IMR-90 (cell line): Measurements from ENCODE around the gene ATXN1. TPM values are rescaled to one million over a fixed set of nuclear protein-coding genes. Genes with fewer than 3 reads are reported as not detected.
"Not testable (repeated sequence)": the region's sequence is repeated elsewhere in the genome, so short reads cannot be mapped to it uniquely, and the experiment has no call there.

Experiments
- ATAC-seq: fragments of 200-7000 bp; cut with Tn5 transposase; 2 replicates; pipeline ENCODE4 v1.9.1; 2020; ENCODE audit warnings: low read depth, mild to moderate bottlenecking, moderate library complexity
- BruUV-seq: library from RNA; stranded (reverse); fragments of 400-500 nt; replicated peaks from 2 replicates; lab custom pipeline; 2021; lab: Mats Ljungman, UMichigan
- CTCF ChIA-PET: fragments of 300-600 bp; formaldehyde crosslinking; extraction: SDS; loops from one replicate; lab custom pipeline; 2021; ENCODE audit warnings: antibody characterized with exemption; lab: Yijun Ruan, JAX
- POLR2A ChIA-PET: fragments of 300-600 bp; sonication (Branson Sonifier 250); formaldehyde crosslinking; loops from one replicate; lab custom pipeline; 2022; ENCODE audit warnings: antibody characterized with exemption; ENCODE audit not compliant: unreplicated experiment; lab: Charles Lee
- DNase-seq: peaks from one replicate; pipeline ENCODE4 v3.0.0; 2013
- H2AFZ ChIP-seq: replicated peaks from 2 replicates; pipeline ENCODE3; 2013; ENCODE audit warnings: low read length, mild to moderate bottlenecking; ENCODE audit not compliant: poor library complexity
- H2AK5ac ChIP-seq: 2 replicates; pipeline ENCODE4 v1.6.1; 2013; ENCODE audit warnings: low read depth, low read length, inconsistent platforms
- H2AK9ac ChIP-seq: replicated peaks from 2 replicates; pipeline ENCODE3; 2013; ENCODE audit warnings: mild to moderate bottlenecking, low read depth, low read length, moderate library complexity; ENCODE audit not compliant: poor library complexity
- H2BK120ac ChIP-seq: 2 replicates; pipeline ENCODE4 v1.6.1; 2013; ENCODE audit warnings: low read depth, low read length, inconsistent platforms
- H2BK15ac ChIP-seq: 3 replicates; pipeline ENCODE4 v1.6.1; 2013; ENCODE audit warnings: low read depth, low read length, inconsistent platforms
- H2BK20ac ChIP-seq: 2 replicates; pipeline ENCODE4 v1.6.1; 2013; ENCODE audit warnings: low read depth, mild to moderate bottlenecking, inconsistent platforms, low read length, moderate library complexity
- H2BK5ac ChIP-seq: 2 replicates; pipeline ENCODE4 v1.6.1; 2013; ENCODE audit warnings: mild to moderate bottlenecking, low read depth, low read length, inconsistent platforms; ENCODE audit not compliant: poor library complexity, severe bottlenecking
- H3K14ac ChIP-seq: replicated peaks from 2 replicates; pipeline ENCODE4 v1.6.1; 2013; ENCODE audit warnings: low read depth, low read length, inconsistent platforms
- H3K18ac ChIP-seq: 2 replicates; pipeline ENCODE4 v1.6.1; 2013; ENCODE audit warnings: low read depth, low read length, control low read depth
- H3K23ac ChIP-seq: 2 replicates; pipeline ENCODE4 v1.6.1; 2013; ENCODE audit warnings: low read depth, low read length, inconsistent platforms
- H3K27ac ChIP-seq: 2 replicates; pipeline ENCODE4 v1.5.1; 2013; ENCODE audit warnings: mild to moderate bottlenecking, control low read depth, low read length; ENCODE audit not compliant: insufficient read depth
- H3K27me3 ChIP-seq: 2 replicates; pipeline ENCODE4 v1.6.1; 2013; ENCODE audit warnings: low read length; ENCODE audit not compliant: control insufficient read depth, insufficient read depth
- H3K36me3 ChIP-seq: 2 replicates; pipeline ENCODE4 v1.6.1; 2013; ENCODE audit warnings: low read length, mixed read lengths; ENCODE audit not compliant: control insufficient read depth, insufficient read depth
- H3K4ac ChIP-seq: 2 replicates; pipeline ENCODE4 v1.6.1; 2013; ENCODE audit warnings: low read depth, low read length, inconsistent platforms
- H3K4me1 ChIP-seq: 2 replicates; pipeline ENCODE4 v1.6.1; 2013; ENCODE audit warnings: low read length, mixed read lengths; ENCODE audit not compliant: control insufficient read depth, insufficient read depth
- H3K4me2 ChIP-seq: 2 replicates; pipeline ENCODE4 v1.6.1; 2013; ENCODE audit warnings: low read depth, mild to moderate bottlenecking, control low read depth, low read length, moderate library complexity
- H3K4me3 ChIP-seq: 2 replicates; pipeline ENCODE4 v1.5.1; 2013; ENCODE audit warnings: low read depth, mild to moderate bottlenecking, control low read depth, low read length, moderate library complexity; ENCODE audit not compliant: insufficient read depth
- H3K56ac ChIP-seq: 2 replicates; pipeline ENCODE4 v1.6.1; 2013; ENCODE audit warnings: low read length, inconsistent platforms; ENCODE audit not compliant: insufficient read depth; ENCODE audit errors: extremely low read depth
- H3K79me1 ChIP-seq, 2 experiments: 2 replicates each; pipeline ENCODE4 v1.6.1; 2013; ENCODE audit warnings: low read length in 2 of 2, inconsistent platforms in 1 of 2, low read depth in 1 of 2
- H3K9ac ChIP-seq: 2 replicates; pipeline ENCODE4 v1.6.1; 2013; ENCODE audit warnings: low read depth, low read length, control low read depth
- H3K9me1 ChIP-seq: 2 replicates; pipeline ENCODE4 v1.6.1; 2013; ENCODE audit warnings: low read length, inconsistent platforms; ENCODE audit not compliant: insufficient read depth
- H3K9me3 ChIP-seq: 2 replicates; pipeline ENCODE4 v1.6.1; 2013; ENCODE audit warnings: low read length; ENCODE audit not compliant: control insufficient read depth, insufficient read depth
- H4K20me1 ChIP-seq: 2 replicates; pipeline ENCODE4 v1.6.1; 2013; ENCODE audit warnings: low read length, inconsistent platforms; ENCODE audit not compliant: insufficient read depth
- H4K5ac ChIP-seq: 2 replicates; pipeline ENCODE4 v1.6.1; 2013; ENCODE audit warnings: mild to moderate bottlenecking, low read depth, low read length, control low read depth
- H4K8ac ChIP-seq, 2 experiments: 2 replicates each; pipeline ENCODE4 v1.6.1; 2013; ENCODE audit warnings: low read depth in 2 of 2, low read length in 2 of 2, control low read depth in 1 of 2, inconsistent platforms in 1 of 2
- H4K91ac ChIP-seq: 2 replicates; pipeline ENCODE4 v1.6.1; 2013; ENCODE audit warnings: low read depth, low read length, inconsistent platforms; ENCODE audit not compliant: insufficient read depth
- FOS ChIP-seq: fragments of 150-350 bp; IDR thresholded peaks from 2 replicates; pipeline ENCODE4 v1.6.1; 2016; ENCODE audit warnings: low read depth, low read length
- WGBS, 2 experiments: methylation state at CpG; one replicate each; pipeline versions ENCODE4 v1.1.5 to v1.1.7; 2013; ENCODE audit warnings: missing lambda C conversion rate in 2 of 2; ENCODE audit not compliant: insufficient read length in 1 of 2; ENCODE audit errors: extremely low coverage in 2 of 2; 5-methylcytosine and 5-hydroxymethylcytosine counted together
- dilution Hi-C: fragments of 300-500 bp; cut with HindIII; formaldehyde crosslinking; loops from one replicate; pipeline ENCODE4 v1.14.3; 2018; ENCODE audit warnings: low sequenced_read_pairs; ENCODE audit not compliant: unreplicated experiment
- in situ Hi-C: fragments of 300-500 bp; cut with MboI; formaldehyde crosslinking; loops from 3 replicates; pipeline ENCODE4 v1.14.3; 2019; ENCODE audit warnings: low sequenced_read_pairs, inconsistent platforms, mixed read lengths
- intact Hi-C: fragments of 100-400 bp; cut with micrococcal nuclease; formaldehyde crosslinking; loops from 2 replicates; pipeline ENCODE4 v1.10.0; 2022
- polyA plus RNA-seq, 3 experiments: library from polyadenylated mRNA; depleted of rRNA; stranded (reverse); fragments of >200 nt; gene quantifications; 2 replicates each; pipeline ENCODE4 v1.2.3, GENCODE V29; 2012; ENCODE audit warnings: low replicate concordance in 1 of 3
- total RNA-seq: library from RNA; depleted of rRNA; stranded (reverse); fragments of >200 nt; gene quantifications from 2 replicates; pipeline ENCODE4 v1.2.3, GENCODE V29; 2012

ATXN1 gene
- total and polyA plus RNA-seq, 2 of the 4 experiments (the other 2 are of a cell fraction), result 7.3 to 11.1 TPM

- POLR2A ChIA-PET, result no interaction called here
- TF ChIP-seq FOS, result no peak
- H3K4ac ChIP-seq, result no peak overlapping the region
- no peaks in the 10 kb centered on the region for H3K27me3 ChIP-seq
- no peak overlapping the region for H4K5ac ChIP-seq
- H2BK15ac ChIP-seq, result no peak overlapping the region
- no peak overlapping the region for H2BK20ac ChIP-seq
- no peaks in the 10 kb centered on the region; the same call in 1 of the 2 replicates for H4K20me1 ChIP-seq
- H4K8ac ChIP-seq, result no peak overlapping the region
- in situ Hi-C loops, result no loop called here
- no peak overlapping the region for H3K56ac ChIP-seq
- no peak overlapping the region for H2BK120ac ChIP-seq
- H3K9ac ChIP-seq, result no peak overlapping the region
- WGBS, 2 experiments, result 65% methylated on average over 4 of the region's 14 CpGs; no CpG with 5 or more reads in 1 of the 2 experiments
- dilution Hi-C loops, result no loop called here
- ATAC-seq (no peak), DNase-seq (no peak)
- no peak overlapping the region for H3K27ac ChIP-seq
- no TSS peak for BruUV-seq
- CTCF ChIA-PET, result interaction anchor here (0.6 kb wide), 1 partner anchor 286 kb away, joined by 3 read pairs; no protein-coding TSS in a partner anchor
- H3K4me2 ChIP-seq, result no peak overlapping the region
- H2AK9ac ChIP-seq, result no peak overlapping the region
- peaks cover 4% of the 10 kb centered on the region; the same call in 1 of the 2 replicates for H3K9me1 ChIP-seq
- no peak overlapping the region for H3K18ac ChIP-seq
- no peak overlapping the region for H3K23ac ChIP-seq
- no peak overlapping the region for H4K91ac ChIP-seq
- peaks cover 5% of the 10 kb centered on the region for H3K36me3 ChIP-seq
- intact Hi-C loops, result no loop called here
- H2AFZ ChIP-seq, result no peak overlapping the region
- no peak overlapping the region for H2BK5ac ChIP-seq
- H3K9me3 ChIP-seq, result no peaks in the 10 kb centered on the region
- H3K4me3 ChIP-seq, result no peak overlapping the region
- H3K14ac ChIP-seq, result no peak overlapping the region
- H2AK5ac ChIP-seq, result no peak overlapping the region
- H3K4me1 ChIP-seq, result no peaks in the 10 kb centered on the region; the same call in 1 of the 2 replicates
- peaks cover 0 to 7% of the 10 kb centered on the region in 2 experiments; a peak in 1 of 4 replicates for H3K79me1 ChIP-seq
Measured at GRCh38 chr6:16540804-16541752, 220.2 kb downstream of the ATXN1 start.

GRCh38 chr6:16540383-16540782 lies 220.9 kb downstream of the ATXN1 start:
- H2BK5ac ChIP-seq, H3K4me1 ChIP-seq, H3K27ac ChIP-seq, POLR2A ChIA-PET, H3K4me2 ChIP-seq, H3K36me3 ChIP-seq, H2BK20ac ChIP-seq, H2BK15ac ChIP-seq, H2AK9ac ChIP-seq, H3K56ac ChIP-seq, H3K18ac ChIP-seq, dilution Hi-C loops, H4K91ac ChIP-seq, H4K20me1 ChIP-seq, DNase-seq, H3K9me3 ChIP-seq, H3K27me3 ChIP-seq, BruUV-seq, H2AK5ac ChIP-seq, CTCF ChIA-PET, H3K23ac ChIP-seq, in situ Hi-C loops, intact Hi-C loops, H2BK120ac ChIP-seq, H3K9ac ChIP-seq, H3K4ac ChIP-seq, H4K5ac ChIP-seq, H3K4me3 ChIP-seq, ATAC-seq, H2AFZ ChIP-seq, H3K9me1 ChIP-seq, H3K14ac ChIP-seq, H4K8ac ChIP-seq: not testable (repeated sequence)
- H3K79me1 ChIP-seq, result peaks cover 4 to 12% of the 10 kb centered on the region in 2 experiments; a peak in 2 of 4 replicates
- 94% methylated on average over 2 of the region's 4 CpGs; no CpG with 5 or more reads in 1 of the 2 experiments for WGBS, 2 experiments
